ENCODE measurements around the gene PARP9. TPM values are rescaled to one million over a fixed set of nuclear protein-coding genes. Genes with fewer than 3 reads are reported as not detected.

The PARP9 gene
- total RNA-seq, 4 donors from 2014 or later = 26.4 to 38.8 (median 31.2) TPM

DNA sequence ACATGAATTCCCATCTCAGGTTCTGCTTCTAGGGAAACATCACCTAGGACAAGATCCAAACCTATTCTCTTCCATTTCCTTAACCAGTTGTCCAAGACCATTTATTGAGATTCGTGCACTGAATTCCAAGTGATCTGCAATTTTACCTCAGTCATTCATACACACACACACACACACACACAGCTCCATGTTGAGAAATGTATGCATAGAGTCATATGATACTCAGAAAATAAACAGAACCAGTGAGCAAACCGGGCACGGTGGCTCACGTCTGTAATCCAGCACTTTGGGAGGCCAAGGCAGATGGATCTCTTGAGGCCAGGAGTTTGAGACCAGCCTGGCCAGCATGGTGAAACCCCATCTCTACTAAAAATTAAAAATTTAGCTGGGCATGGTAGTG is 43.2 kb downstream of the PARP9 start:
- TF ChIP-seq CTCF (IDR thresholded peaks at IDR 0.05) (no peak), POLR2A (IDR thresholded peaks at IDR 0.05) (no peak)
- Histone ChIP-seq H3K27ac (no peak overlapping the region), H3K36me3 (no peaks in the 10 kb centered on the region), H3K4me1 (no peaks in the 10 kb centered on the region), H3K9me3 (no peaks in the 10 kb centered on the region), H3K27me3 (no peaks in the 10 kb centered on the region), H3K4me3 (no peak overlapping the region)
- no peak for DNase-seq

- Histone ChIP-seq H3K36me3 (no peaks in the 10 kb centered on the region), H3K4me3 (no peak overlapping the region), H3K9me3 (no peaks in the 10 kb centered on the region), H3K4me1 (peaks cover 0 to 5% (median 0%) of the 10 kb centered on the region in 4 donors), H3K27me3 (no peaks in the 10 kb centered on the region), H3K27ac (no peak overlapping the region)
- TF ChIP-seq CTCF (IDR thresholded peaks at IDR 0.05) (no peak), POLR2A (IDR thresholded peaks at IDR 0.05) (no peak)
- DNase-seq = no peak
These were observed 44.4 kb downstream of the PARP9 start for GRCh38 chr3:122519693-122520092.

GRCh38 chr3:122516846-122517360 is 47.2 kb downstream of the PARP9 start:
- Histone ChIP-seq H3K9me3 (no peaks in the 10 kb centered on the region), H3K4me1 (peaks cover 0 to 15% (median 3%) of the 10 kb centered on the region in 4 donors), H3K27me3 (no peaks in the 10 kb centered on the region), H3K36me3 (no peaks in the 10 kb centered on the region), H3K4me3 (no peak overlapping the region), H3K27ac (no peak overlapping the region)
- TF ChIP-seq POLR2A (IDR thresholded peaks at IDR 0.05) = no peak
- no peak for TF ChIP-seq CTCF (IDR thresholded peaks at IDR 0.05)
- no peak for DNase-seq

- Histone ChIP-seq H3K36me3 (no peaks in the 10 kb centered on the region), H3K27me3 (no peaks in the 10 kb centered on the region), H3K9me3 (no peaks in the 10 kb centered on the region), H3K27ac (no peak overlapping the region), H3K4me1 (peaks cover 0 to 18% (median 3%) of the 10 kb centered on the region in 4 donors), H3K4me3 (no peak overlapping the region)
- no peak for TF ChIP-seq POLR2A (IDR thresholded peaks at IDR 0.05)
- no peak for TF ChIP-seq CTCF (IDR thresholded peaks at IDR 0.05)
- no peak for DNase-seq
These were observed 48.2 kb downstream of the PARP9 start for GRCh38 chr3:122515870-122516269.

DNA sequence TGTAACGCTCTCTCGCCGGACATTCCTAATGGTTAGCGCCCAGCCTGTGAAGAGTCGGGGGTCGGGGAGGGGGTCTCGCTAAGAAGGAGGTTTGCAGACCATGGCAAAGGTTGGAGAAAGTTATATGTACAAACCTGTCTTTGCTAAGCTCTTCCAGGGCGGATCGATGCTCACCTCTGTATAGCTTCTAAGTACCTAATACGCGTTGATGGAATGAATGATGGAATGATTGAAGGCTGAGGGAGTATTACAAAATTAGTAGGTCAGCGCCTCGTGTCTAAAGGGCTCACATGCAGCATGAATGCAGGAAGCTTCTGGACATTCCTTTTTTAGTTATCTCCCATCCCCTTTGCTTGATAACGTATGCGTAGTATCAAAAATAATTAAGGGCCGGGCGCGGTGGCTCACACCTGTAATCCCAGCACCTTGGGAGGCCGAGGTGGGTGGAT is 49.1 kb downstream of the PARP9 start:
- peaks cover 0 to 21% (median 3%) of the 10 kb centered on the region in 4 donors for H3K4me1 ChIP-seq
- peak overlapping the region; percentile 90 to 99 (median 96) for H3K27ac ChIP-seq
- no peak for DNase-seq
- H3K27me3 ChIP-seq = no peaks in the 10 kb centered on the region
- TF ChIP-seq CTCF (IDR thresholded peaks at IDR 0.05) (no peak), POLR2A (IDR thresholded peaks at IDR 0.05) (no peak)
- peak overlapping the region; percentile 59 to 97 (median 82) for H3K4me3 ChIP-seq
- no peaks in the 10 kb centered on the region for H3K36me3 ChIP-seq
- no peaks in the 10 kb centered on the region for H3K9me3 ChIP-seq
